Thyroid gland (tissue), 4 donors: Measurements from ENCODE around the gene NEMF. TPM values are rescaled to one million over a fixed set of nuclear protein-coding genes. Genes with fewer than 3 reads are reported as not detected.
"Not testable (repeated sequence)": the region's sequence is repeated elsewhere in the genome, so short reads cannot be mapped to it uniquely, and the experiment has no call there.

ENCODE experiments used
- DNase-seq, 2 donors: peaks; one replicate each; pipeline ENCODE4 v3.0.0-alpha.2; 2019
- H3K27ac ChIP-seq, 3 donors: fragments of 200-600 bp; sonication (generic); 1 replicate in 2 of 3; 2 replicates in 1 of 3; pipeline ENCODE4 v1.5.1; 2016 to 2019; ENCODE audit warnings: mild to moderate bottlenecking in 1 of 3, moderate library complexity in 1 of 3
- H3K27me3 ChIP-seq: fragments of 200-600 bp; sonication (generic); one replicate; pipeline ENCODE4 v1.5.1; 2019
- H3K36me3 ChIP-seq, 2 donors: fragments of 200-600 bp; sonication (generic); one replicate each; pipeline ENCODE4 v1.5.1; 2016 to 2019
- H3K4me1 ChIP-seq, 2 donors: fragments of 200-600 bp; sonication (generic); one replicate each; pipeline ENCODE4 v1.5.1; 2017 to 2019
- H3K4me3 ChIP-seq, 3 donors: fragments of 200-600 bp; sonication (generic); replicated peaks in 1 of 3; 1 replicate in 2 of 3; 2 replicates in 1 of 3; pipeline ENCODE4 v1.5.1; 2016; ENCODE audit warnings: mild to moderate bottlenecking in 1 of 3
- H3K9me3 ChIP-seq: fragments of 200-600 bp; sonication (generic); one replicate; pipeline ENCODE4 v1.5.1; 2017
- CTCF ChIP-seq, 6 experiments: fragments of 200-600 bp in 3 of 6; fragments of 450-650 bp in 3 of 6; sonication (generic) in 3 of 6; IDR thresholded peaks; one replicate each; pipeline ENCODE4 v1.5.1; 2016 to 2019; ENCODE audit warnings: antibody characterized with exemption in 6 of 6, mild to moderate bottlenecking in 2 of 6, inconsistent platforms in 1 of 6, moderate library complexity in 1 of 6
- POLR2A ChIP-seq, 2 donors: fragments of 450-650 bp; IDR thresholded peaks; one replicate each; pipeline ENCODE4 v1.6.1; 2017; ENCODE audit warnings: antibody characterized with exemption in 2 of 2, mild to moderate bottlenecking in 2 of 2, moderate library complexity in 1 of 2
- WGBS, 2 donors: methylation state at CpG; one replicate each; pipeline ENCODE4 v1.1.5; 2017; 5-methylcytosine and 5-hydroxymethylcytosine counted together
- intact Hi-C: fragments of 100-400 bp; cut with DNase I; formaldehyde crosslinking; loops from one replicate; pipeline ENCODE4 v1.15.1; 2023
- total RNA-seq, 4 donors: library from RNA; depleted of rRNA; stranded (reverse); fragments of >200 nt; gene quantifications; one replicate each; pipeline ENCODE4 v1.2.3, GENCODE V29; 2016

NEMF gene
- total RNA-seq, 4 donors from 2014 or later, result 93.9 to 170 (median 118) TPM

GRCh38 chr14:49828640-49829039 is 23.9 kb downstream of the NEMF start:
- intact Hi-C loops, result no loop called here
- TF ChIP-seq POLR2A (IDR thresholded peaks at IDR 0.05) (no peak), CTCF (IDR thresholded peaks at IDR 0.05) (no peak)
- H3K27me3 ChIP-seq, result no peaks in the 10 kb centered on the region
- H3K36me3 ChIP-seq, result peaks cover 61 to 71% of the 10 kb centered on the region in 2 donors
- no peaks in the 10 kb centered on the region for H3K9me3 ChIP-seq
- no peak for DNase-seq
- no peak overlapping the region for H3K4me3 ChIP-seq
- no peaks in the 10 kb centered on the region for H3K4me1 ChIP-seq
- WGBS, 2 donors, result 91 to 95% methylated on average over 2 of the region's 2 CpGs
- H3K27ac ChIP-seq, result no peak overlapping the region

DNA sequence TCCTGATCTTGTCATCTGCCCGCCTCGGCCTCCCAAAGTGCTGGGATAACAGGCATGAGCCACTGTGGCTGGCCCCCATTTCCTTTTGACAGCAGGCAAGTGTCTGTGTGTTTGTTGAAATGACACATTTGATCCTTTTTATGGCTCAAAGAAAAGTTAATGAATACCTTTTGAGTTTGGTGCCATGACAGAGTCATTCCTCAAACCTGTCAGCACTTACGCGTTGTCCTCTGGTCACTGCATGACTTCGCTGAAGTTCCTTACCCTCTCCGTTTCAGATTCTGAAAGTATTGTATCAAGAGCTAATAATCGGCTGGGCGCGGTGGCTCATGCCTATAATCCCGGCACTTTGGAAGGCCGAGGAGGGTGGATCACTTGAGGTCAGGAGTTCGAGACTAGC is 32.4 kb downstream of the NEMF start:
- H3K36me3 ChIP-seq, result peaks cover 57 to 70% of the 10 kb centered on the region in 2 donors
- 97 to 98% methylated on average over 12 of the region's 12 CpGs for WGBS, 2 donors
- H3K4me3 ChIP-seq, result no peak overlapping the region
- no peak for DNase-seq
- no peaks in the 10 kb centered on the region for H3K9me3 ChIP-seq
- H3K27me3 ChIP-seq, result no peaks in the 10 kb centered on the region
- no peak for TF ChIP-seq CTCF (IDR thresholded peaks at IDR 0.05)
- no peak for TF ChIP-seq POLR2A (IDR thresholded peaks at IDR 0.05)
- H3K4me1 ChIP-seq, result no peaks in the 10 kb centered on the region
- intact Hi-C loops, result no loop called here
- no peak overlapping the region for H3K27ac ChIP-seq

GRCh38 chr14:49816844-49817243 is 35.7 kb downstream of the NEMF start:
- intact Hi-C loops, result no loop called here

DNA sequence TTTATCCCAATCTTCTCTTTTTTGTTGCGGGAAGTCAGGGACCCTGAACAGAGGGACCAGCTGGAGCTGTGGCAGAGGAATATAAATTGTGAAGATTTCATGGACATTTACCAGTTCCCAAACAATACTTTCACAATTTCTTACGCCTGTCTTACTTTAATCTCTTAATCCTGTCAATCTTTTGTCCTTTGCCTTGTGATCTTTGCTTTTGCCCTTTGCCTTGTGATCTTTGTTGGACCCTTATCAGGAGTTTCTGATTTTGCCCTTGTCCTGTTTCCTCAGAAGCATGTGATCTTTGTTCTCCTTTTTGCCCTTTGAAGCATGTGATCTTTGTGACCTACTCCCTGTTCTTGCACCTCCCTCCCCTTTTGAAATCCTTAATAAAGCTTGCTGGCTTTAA is 36.5 kb downstream of the NEMF start:
- H3K9me3 ChIP-seq, H3K4me1 ChIP-seq, H3K27me3 ChIP-seq, H3K27ac ChIP-seq, DNase-seq, intact Hi-C loops, H3K4me3 ChIP-seq: not testable (repeated sequence)
- peaks cover 52 to 59% of the 10 kb centered on the region in 2 donors for H3K36me3 ChIP-seq
- 99% methylated on average over 2 of the region's 2 CpGs for WGBS, 2 donors

More at GRCh38 chr14:49816844-49817243, 35.7 kb downstream of the NEMF start:
- H3K36me3 ChIP-seq, result peaks cover 45 to 59% of the 10 kb centered on the region in 2 donors
- no peak for TF ChIP-seq CTCF (IDR thresholded peaks at IDR 0.05)
- no peak for TF ChIP-seq POLR2A (IDR thresholded peaks at IDR 0.05)
- no peaks in the 10 kb centered on the region for H3K27me3 ChIP-seq
- no peak for DNase-seq
- no peaks in the 10 kb centered on the region for H3K4me1 ChIP-seq
- 97% methylated on average over 3 of the region's 3 CpGs for WGBS, 2 donors
- H3K9me3 ChIP-seq, result no peaks in the 10 kb centered on the region
- no peak overlapping the region for H3K27ac ChIP-seq
- no peak overlapping the region for H3K4me3 ChIP-seq

- H3K9me3 ChIP-seq, result no peaks in the 10 kb centered on the region
- no peak overlapping the region for H3K27ac ChIP-seq
- no peak overlapping the region for H3K4me3 ChIP-seq
- intact Hi-C loops, result no loop called here
- 0 to 2% methylated on average over 1 of the region's 1 CpG for WGBS, 2 donors
- peaks cover 37 to 38% of the 10 kb centered on the region in 2 donors for H3K36me3 ChIP-seq
- no peak for DNase-seq
- H3K4me1 ChIP-seq, result no peaks in the 10 kb centered on the region
- no peaks in the 10 kb centered on the region for H3K27me3 ChIP-seq
- TF ChIP-seq POLR2A (IDR thresholded peaks at IDR 0.05), result no peak
- no peak for TF ChIP-seq CTCF (IDR thresholded peaks at IDR 0.05)
Measured at GRCh38 chr14:49808780-49809179, 43.8 kb downstream of the NEMF start.

DNA sequence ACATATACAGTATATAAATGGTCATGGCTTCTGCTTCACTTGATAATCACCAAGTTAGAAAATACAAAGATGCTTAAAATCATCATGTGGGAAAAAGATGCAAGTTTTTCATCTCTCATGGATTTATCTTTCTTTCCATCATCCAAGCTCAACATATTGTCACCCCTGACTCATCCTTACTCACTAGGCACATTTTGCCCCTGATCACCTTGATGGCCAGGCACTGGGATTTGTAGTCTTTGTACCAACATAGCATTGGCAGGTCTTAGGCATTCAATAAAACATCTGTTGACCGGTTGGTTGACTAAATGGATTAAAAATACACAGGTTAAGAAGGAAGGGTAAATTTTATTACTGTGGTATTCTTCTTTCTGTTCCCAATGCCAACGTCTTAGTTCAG is 56.6 kb downstream of the NEMF start:
- Histone ChIP-seq H3K27ac (no peak overlapping the region), H3K36me3 (peaks cover 47 to 59% of the 10 kb centered on the region in 2 donors), H3K4me3 (no peak overlapping the region), H3K4me1 (no peaks in the 10 kb centered on the region), H3K27me3 (no peaks in the 10 kb centered on the region), H3K9me3 (no peaks in the 10 kb centered on the region)
- 93 to 99% methylated on average over 2 of the region's 2 CpGs for WGBS, 2 donors
- DNase-seq, result no peak
- intact Hi-C loops, result no loop called here
- no peak for TF ChIP-seq CTCF (IDR thresholded peaks at IDR 0.05)
- TF ChIP-seq POLR2A (IDR thresholded peaks at IDR 0.05), result no peak
